HEK293T (cell line): ENCODE measurements around the gene ZSWIM9.

Source experiments
- BHLHE40 ChIP-seq: fragments of 450-650 bp; IDR thresholded peaks from 2 replicates; pipeline ENCODE4 v1.6.1; 2016; ENCODE audit warnings: mild to moderate bottlenecking, moderate library complexity, borderline replicate concordance
- ELF4 ChIP-seq: fragments of 450-650 bp; IDR thresholded peaks from 2 replicates; pipeline ENCODE4 v1.6.1; 2017; ENCODE audit warnings: antibody characterized with exemption
- FOXK2 ChIP-seq: fragments of 450-650 bp; IDR thresholded peaks from 2 replicates; pipeline ENCODE4 v1.6.1; 2016; ENCODE audit warnings: mild to moderate bottlenecking
- FOXM1 ChIP-seq: fragments of 450-650 bp; IDR thresholded peaks from 2 replicates; pipeline ENCODE4 v1.6.1; 2017; ENCODE audit warnings: mild to moderate bottlenecking, borderline replicate concordance
- HDGF ChIP-seq: fragments of 450-650 bp; IDR thresholded peaks from 2 replicates; pipeline ENCODE4 v1.6.1; 2017; ENCODE audit warnings: antibody characterized with exemption, borderline replicate concordance
- L3MBTL2 ChIP-seq: fragments of 450-650 bp; conservative IDR thresholded peaks from 2 replicates; pipeline ENCODE4 v1.6.1; 2016; ENCODE audit warnings: mild to moderate bottlenecking
- LEF1 ChIP-seq: fragments of 450-650 bp; IDR thresholded peaks from 2 replicates; pipeline ENCODE4 v1.6.1; 2017; ENCODE audit warnings: mild to moderate bottlenecking, borderline replicate concordance
- NFRKB ChIP-seq: fragments of 450-650 bp; IDR thresholded peaks from 2 replicates; pipeline ENCODE4 v1.6.1; 2016; ENCODE audit warnings: mild to moderate bottlenecking, moderate library complexity
- PKNOX1 ChIP-seq: fragments of 450-650 bp; IDR thresholded peaks from 2 replicates; pipeline ENCODE4 v1.6.1; 2016
- SP1 ChIP-seq: fragments of 450-650 bp; IDR thresholded peaks from 2 replicates; pipeline ENCODE4 v1.6.1; 2017
- SUZ12 ChIP-seq: fragments of 450-650 bp; IDR thresholded peaks from 2 replicates; pipeline ENCODE4 v1.6.1; 2016; ENCODE audit warnings: mild to moderate bottlenecking
- TARDBP ChIP-seq: fragments of 450-650 bp; IDR thresholded peaks from 2 replicates; pipeline ENCODE4 v1.6.1; 2016
- ZNF384 ChIP-seq: fragments of 450-650 bp; IDR thresholded peaks from 2 replicates; pipeline ENCODE4 v1.6.1; 2016

- TF ChIP-seq ZNF384: no peak
- TF ChIP-seq FOXK2: no peak
- no peak for TF ChIP-seq SP1
- TF ChIP-seq TARDBP: no peak
- no peak for TF ChIP-seq HDGF
- TF ChIP-seq SUZ12: no peak
- TF ChIP-seq L3MBTL2: no peak
- no peak for TF ChIP-seq ELF4
- no peak for TF ChIP-seq NFRKB
- TF ChIP-seq PKNOX1: no peak
- TF ChIP-seq BHLHE40: no peak
- no peak for TF ChIP-seq FOXM1
- TF ChIP-seq LEF1: no peak
These were observed 24.7 kb downstream of the ZSWIM9 start for GRCh38 chr19:48194844-48195830.
